IPS-18a (cell line): ENCODE measurements around the gene SPRED2.

Source experiments
- H3K27ac ChIP-seq: one replicate; pipeline ENCODE4 v1.5.1; 2013; ENCODE audit warnings: low read length
- H3K27me3 ChIP-seq: one replicate; pipeline ENCODE4 v1.6.1; 2013; ENCODE audit warnings: mild to moderate bottlenecking, low read length; ENCODE audit not compliant: control insufficient read depth, insufficient read depth
- H3K36me3 ChIP-seq: one replicate; pipeline ENCODE4 v1.6.1; 2013; ENCODE audit warnings: low read depth, low read length; ENCODE audit not compliant: control insufficient read depth
- H3K4me1 ChIP-seq: one replicate; pipeline ENCODE4 v1.6.1; 2013; ENCODE audit warnings: low read depth, low read length; ENCODE audit not compliant: control insufficient read depth
- H3K4me3 ChIP-seq: one replicate; pipeline ENCODE4 v1.5.1; 2013; ENCODE audit warnings: low read length
- H3K9ac ChIP-seq: one replicate; pipeline ENCODE4 v1.6.1; 2013; ENCODE audit warnings: mild to moderate bottlenecking, low read length, moderate library complexity
- H3K9me3 ChIP-seq: one replicate; pipeline ENCODE4 v1.6.1; 2013; ENCODE audit warnings: low read depth, low read length; ENCODE audit not compliant: control insufficient read depth

SPRED2 gene

GRCh38 chr2:65371074-65371434 lies 61.3 kb downstream of the SPRED2 start:
- Histone ChIP-seq H3K27me3 (no peaks in the 10 kb centered on the region), H3K9me3 (no peaks in the 10 kb centered on the region), H3K4me1 (peaks cover 10% of the 10 kb centered on the region), H3K27ac (no peak overlapping the region), H3K4me3 (no peak overlapping the region), H3K36me3 (no peaks in the 10 kb centered on the region), H3K9ac (no peak overlapping the region)

- H3K27ac ChIP-seq, result no peak overlapping the region
- no peaks in the 10 kb centered on the region for H3K36me3 ChIP-seq
- no peak overlapping the region for H3K9ac ChIP-seq
- no peaks in the 10 kb centered on the region for H3K9me3 ChIP-seq
- no peak overlapping the region for H3K4me3 ChIP-seq
- H3K4me1 ChIP-seq, result peaks cover 10% of the 10 kb centered on the region
- H3K27me3 ChIP-seq, result no peaks in the 10 kb centered on the region
Measured at GRCh38 chr2:65370387-65371073, 61.9 kb downstream of the SPRED2 start.

GRCh38 chr2:65369980-65370379 lies 62.4 kb downstream of the SPRED2 start:
- no peaks in the 10 kb centered on the region for H3K27me3 ChIP-seq
- H3K36me3 ChIP-seq, result no peaks in the 10 kb centered on the region
- H3K9ac ChIP-seq, result no peak overlapping the region
- peaks cover 10% of the 10 kb centered on the region for H3K4me1 ChIP-seq
- no peaks in the 10 kb centered on the region for H3K9me3 ChIP-seq
- H3K27ac ChIP-seq, result no peak overlapping the region
- no peak overlapping the region for H3K4me3 ChIP-seq

GRCh38 chr2:65369574-65369973 lies 62.8 kb downstream of the SPRED2 start:
- no peaks in the 10 kb centered on the region for H3K36me3 ChIP-seq
- H3K27me3 ChIP-seq, result no peaks in the 10 kb centered on the region
- H3K27ac ChIP-seq, result no peak overlapping the region
- no peak overlapping the region for H3K4me3 ChIP-seq
- no peak overlapping the region for H3K9ac ChIP-seq
- H3K9me3 ChIP-seq, result no peaks in the 10 kb centered on the region
- peaks cover 10% of the 10 kb centered on the region for H3K4me1 ChIP-seq

- Histone ChIP-seq H3K4me1 (peaks cover 10% of the 10 kb centered on the region), H3K27me3 (no peaks in the 10 kb centered on the region), H3K36me3 (no peaks in the 10 kb centered on the region), H3K9me3 (no peaks in the 10 kb centered on the region), H3K4me3 (no peak overlapping the region), H3K9ac (no peak overlapping the region), H3K27ac (no peak overlapping the region)
Measured at GRCh38 chr2:65368468-65368867, 63.9 kb downstream of the SPRED2 start.

GRCh38 chr2:65367524-65367923 lies 64.9 kb downstream of the SPRED2 start:
- Histone ChIP-seq H3K36me3 (no peaks in the 10 kb centered on the region), H3K27ac (no peak overlapping the region), H3K4me1 (peaks cover 10% of the 10 kb centered on the region), H3K27me3 (no peaks in the 10 kb centered on the region), H3K9ac (no peak overlapping the region), H3K9me3 (no peaks in the 10 kb centered on the region), H3K4me3 (no peak overlapping the region)

GRCh38 chr2:65366595-65367125 lies 65.7 kb downstream of the SPRED2 start:
- Histone ChIP-seq H3K9me3 (no peaks in the 10 kb centered on the region), H3K27ac (no peak overlapping the region), H3K9ac (no peak overlapping the region), H3K36me3 (no peaks in the 10 kb centered on the region), H3K4me1 (peaks cover 10% of the 10 kb centered on the region), H3K27me3 (no peaks in the 10 kb centered on the region), H3K4me3 (no peak overlapping the region)

- no peaks in the 10 kb centered on the region for H3K9me3 ChIP-seq
- no peak overlapping the region for H3K27ac ChIP-seq
- no peak overlapping the region for H3K4me3 ChIP-seq
- no peaks in the 10 kb centered on the region for H3K4me1 ChIP-seq
- H3K9ac ChIP-seq, result no peak overlapping the region
- no peaks in the 10 kb centered on the region for H3K36me3 ChIP-seq
- no peaks in the 10 kb centered on the region for H3K27me3 ChIP-seq
Measured at GRCh38 chr2:65364986-65365733, 67.2 kb downstream of the SPRED2 start.

- H3K4me1 ChIP-seq, result peaks cover 4% of the 10 kb centered on the region
Measured at GRCh38 chr2:65363879-65364666, 68.3 kb downstream of the SPRED2 start.

GRCh38 chr2:65361623-65362022 lies 70.8 kb downstream of the SPRED2 start:
- no peaks in the 10 kb centered on the region for H3K36me3 ChIP-seq
- no peaks in the 10 kb centered on the region for H3K9me3 ChIP-seq
- H3K27me3 ChIP-seq, result no peaks in the 10 kb centered on the region
- no peak overlapping the region for H3K9ac ChIP-seq
- H3K4me1 ChIP-seq, result peaks cover 18% of the 10 kb centered on the region
- no peak overlapping the region for H3K4me3 ChIP-seq
- H3K27ac ChIP-seq, result no peak overlapping the region

More at GRCh38 chr2:65363879-65364666, 68.3 kb downstream of the SPRED2 start:
- Histone ChIP-seq H3K9ac (no peak overlapping the region), H3K9me3 (no peaks in the 10 kb centered on the region), H3K27me3 (no peaks in the 10 kb centered on the region), H3K27ac (no peak overlapping the region), H3K36me3 (no peaks in the 10 kb centered on the region), H3K4me3 (no peak overlapping the region)

GRCh38 chr2:65360441-65360840 lies 72.0 kb downstream of the SPRED2 start:
- Histone ChIP-seq H3K4me1 (peaks cover 18% of the 10 kb centered on the region), H3K4me3 (no peak overlapping the region), H3K27ac (no peak overlapping the region), H3K9ac (no peak overlapping the region), H3K27me3 (no peaks in the 10 kb centered on the region), H3K36me3 (no peaks in the 10 kb centered on the region), H3K9me3 (no peaks in the 10 kb centered on the region)
